Liver (tissue), 9 donors: ENCODE measurements around the gene RUNDC3A. TPM values are rescaled to one million over a fixed set of nuclear protein-coding genes. Genes with fewer than 3 reads are reported as not detected.

Experiments used
- DNase-seq: peaks from one replicate; pipeline ENCODE4 v3.0.0-alpha.2; 2017; ENCODE audit warnings: low spot score
- H3K27ac ChIP-seq, 2 donors: one replicate each; pipeline ENCODE4 v1.7.0; 2013; ENCODE audit warnings: inconsistent platforms in 2 of 2, low read length in 2 of 2, control low read depth in 1 of 2, low read depth in 1 of 2, mild to moderate bottlenecking in 1 of 2
- H3K27me3 ChIP-seq, 4 donors: one replicate each; pipeline versions ENCODE4 v1.6.1 to v1.7.0; 2013; ENCODE audit warnings: low read length in 3 of 4, inconsistent platforms in 1 of 4, mild to moderate bottlenecking in 1 of 4, moderate library complexity in 1 of 4; ENCODE audit not compliant: control insufficient read depth in 4 of 4, insufficient read depth in 4 of 4
- H3K36me3 ChIP-seq, 4 donors: one replicate each; pipeline versions ENCODE4 v1.6.1 to v1.7.0; 2013; ENCODE audit warnings: low read length in 3 of 4, mild to moderate bottlenecking in 3 of 4, low read depth in 1 of 4, moderate library complexity in 1 of 4; ENCODE audit not compliant: control insufficient read depth in 4 of 4, insufficient read depth in 3 of 4
- H3K4me1 ChIP-seq, 4 donors: one replicate each; pipeline versions ENCODE4 v1.6.1 to v1.7.0; 2013; ENCODE audit warnings: low read length in 3 of 4, mild to moderate bottlenecking in 3 of 4, moderate library complexity in 1 of 4; ENCODE audit not compliant: control insufficient read depth in 4 of 4, insufficient read depth in 4 of 4
- H3K4me3 ChIP-seq, 3 donors: one replicate each; pipeline versions ENCODE4 v1.6.1 to v1.7.0; 2013; ENCODE audit warnings: low read length in 3 of 3, control low read depth in 1 of 3, low read depth in 1 of 3, mild to moderate bottlenecking in 1 of 3
- H3K9ac ChIP-seq, 2 donors: one replicate each; pipeline ENCODE4 v1.7.0; 2013; ENCODE audit warnings: low read length in 2 of 2, mild to moderate bottlenecking in 2 of 2, moderate library complexity in 2 of 2, control low read depth in 1 of 2, low read depth in 1 of 2
- H3K9me3 ChIP-seq, 4 donors: one replicate each; pipeline versions ENCODE4 v1.6.1 to v1.7.0; 2013; ENCODE audit warnings: low read length in 3 of 4; ENCODE audit not compliant: control insufficient read depth in 4 of 4
- EGR1 ChIP-seq, 2 donors: IDR thresholded peaks; 2 replicates each; pipeline ENCODE4 v1.6.1; 2016 to 2018; ENCODE audit warnings: antibody characterized with exemption in 2 of 2, low read depth in 2 of 2
- FOXA1 ChIP-seq: IDR thresholded peaks from 2 replicates; pipeline ENCODE4 v1.6.1; 2016; ENCODE audit warnings: antibody characterized with exemption
- FOXA2 ChIP-seq: IDR thresholded peaks from 2 replicates; pipeline ENCODE4 v1.6.1; 2016; ENCODE audit warnings: antibody characterized with exemption
- GABPA ChIP-seq, 2 donors: IDR thresholded peaks in 1 of 2; conservative IDR thresholded peaks in 1 of 2; 2 replicates each; pipeline ENCODE4 v1.6.1; 2016; ENCODE audit warnings: antibody characterized with exemption in 2 of 2, mild to moderate bottlenecking in 1 of 2, moderate library complexity in 1 of 2
- HNF4A ChIP-seq, 2 donors: conservative IDR thresholded peaks; 2 replicates each; pipeline ENCODE4 v1.6.1; 2016; ENCODE audit warnings: antibody characterized with exemption in 2 of 2, mild to moderate bottlenecking in 2 of 2
- HNF4G ChIP-seq: IDR thresholded peaks from 2 replicates; pipeline ENCODE4 v1.6.1; 2016; ENCODE audit warnings: antibody characterized with exemption
- JUND ChIP-seq, 2 donors: IDR thresholded peaks; 2 replicates each; pipeline ENCODE4 v1.6.1; 2016; ENCODE audit warnings: antibody characterized with exemption in 2 of 2
- NR2F2 ChIP-seq: IDR thresholded peaks from 2 replicates; pipeline ENCODE4 v1.6.1; 2016; ENCODE audit warnings: antibody characterized with exemption
- RAD21 ChIP-seq, 2 donors: IDR thresholded peaks; 2 replicates each; pipeline ENCODE4 v1.6.1; 2016; ENCODE audit warnings: antibody characterized with exemption in 2 of 2, mild to moderate bottlenecking in 2 of 2
- RXRA ChIP-seq, 2 donors: IDR thresholded peaks; 2 replicates each; pipeline ENCODE4 v1.6.1; 2017 to 2018; ENCODE audit warnings: antibody characterized with exemption in 2 of 2, mild to moderate bottlenecking in 1 of 2
- SP1 ChIP-seq: IDR thresholded peaks from 2 replicates; pipeline ENCODE4 v1.6.1; 2018; ENCODE audit warnings: antibody characterized with exemption, mild to moderate bottlenecking
- TAF1 ChIP-seq: conservative IDR thresholded peaks from 2 replicates; pipeline ENCODE4 v1.6.1; 2016; ENCODE audit warnings: antibody characterized with exemption, mild to moderate bottlenecking
- YY1 ChIP-seq: IDR thresholded peaks from 2 replicates; pipeline ENCODE4 v1.6.1; 2016; ENCODE audit warnings: antibody characterized with exemption, mild to moderate bottlenecking
- WGBS: extraction: QIAGEN DNeasy Blood & Tissue Kit; methylation state at CpG from one replicate; pipeline ENCODE4 v1.1.7; 2013; 5-methylcytosine and 5-hydroxymethylcytosine counted together
- polyA plus RNA-seq, 2 donors: library from polyadenylated mRNA; stranded (reverse) in 1 of 2; unstranded in 1 of 2; fragments of 200-250 nt in 1 of 2; fragments of >200 nt in 1 of 2; fragmentation: Nextera tagmentation in 1 of 2; extraction: Ambion mirVana in 1 of 2; gene quantifications; one replicate each; pipeline versions ENCODE4 v1.2.1 to v1.2.3, GENCODE V29; 2013 to 2015
- total RNA-seq, 2 donors: library from RNA; depleted of rRNA; stranded (reverse); fragments of >200 nt; gene quantifications; one replicate each; pipeline ENCODE4 v1.2.3, GENCODE V29; 2014
- TF ChIP-seq, protein P1 (sequence below): IDR thresholded peaks from 2 replicates; pipeline ENCODE4 v1.6.1; 2016; ENCODE audit warnings: antibody characterized with exemption, mild to moderate bottlenecking
- TF ChIP-seq, protein P2 (sequence below): IDR thresholded peaks from 2 replicates; pipeline ENCODE4 v1.6.1; 2016; ENCODE audit warnings: antibody characterized with exemption
- TF ChIP-seq, protein P3 (sequence below): IDR thresholded peaks from 2 replicates; pipeline ENCODE4 v1.6.1; 2016; ENCODE audit warnings: antibody characterized with exemption
- TF ChIP-seq, protein P4 (sequence below): fragments of 150-350 bp; IDR thresholded peaks from 2 replicates; pipeline ENCODE4 v1.5.1; 2017; ENCODE audit warnings: improper control_type of control experiment, low read depth, low read length; ENCODE audit not compliant: missing input control
- donor health status: healthy.
- donor health status: healthy.
- donor health status: healthy.
- donor health status: healthy.
- donor health status: healthy.

RUNDC3A gene
- total and polyA plus RNA-seq, 4 donors = 0.05 to 17.0 (median 0.06) TPM; not detected in 1

DNA sequence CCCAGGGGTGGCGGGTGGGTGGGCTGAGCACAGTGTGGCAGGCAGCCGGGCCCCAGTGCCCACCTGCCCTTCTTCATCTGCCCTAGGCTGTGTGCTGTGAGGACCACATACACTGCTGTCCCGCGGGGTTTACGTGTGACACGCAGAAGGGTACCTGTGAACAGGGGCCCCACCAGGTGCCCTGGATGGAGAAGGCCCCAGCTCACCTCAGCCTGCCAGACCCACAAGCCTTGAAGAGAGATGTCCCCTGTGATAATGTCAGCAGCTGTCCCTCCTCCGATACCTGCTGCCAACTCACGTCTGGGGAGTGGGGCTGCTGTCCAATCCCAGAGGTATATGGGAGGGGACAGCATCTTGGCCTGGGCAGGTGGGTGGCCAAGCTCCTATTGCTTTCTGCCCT is 43.1 kb downstream of the RUNDC3A start:
- H3K27me3 ChIP-seq = no peaks in the 10 kb centered on the region
- H3K36me3 ChIP-seq = peaks cover 4 to 32% (median 15%) of the 10 kb centered on the region in 4 donors
- H3K9me3 ChIP-seq = no peaks in the 10 kb centered on the region
- no peak for TF ChIP-seq NR2F2
- no peak for DNase-seq
- WGBS = 94% methylated on average over 8 of the region's 8 CpGs
- no peak overlapping the region for H3K9ac ChIP-seq
- peaks cover 0 to 5% (median 0%) of the 10 kb centered on the region in 4 donors for H3K4me1 ChIP-seq
- no peak overlapping the region for H3K4me3 ChIP-seq
- no peak overlapping the region for H3K27ac ChIP-seq

DNA sequence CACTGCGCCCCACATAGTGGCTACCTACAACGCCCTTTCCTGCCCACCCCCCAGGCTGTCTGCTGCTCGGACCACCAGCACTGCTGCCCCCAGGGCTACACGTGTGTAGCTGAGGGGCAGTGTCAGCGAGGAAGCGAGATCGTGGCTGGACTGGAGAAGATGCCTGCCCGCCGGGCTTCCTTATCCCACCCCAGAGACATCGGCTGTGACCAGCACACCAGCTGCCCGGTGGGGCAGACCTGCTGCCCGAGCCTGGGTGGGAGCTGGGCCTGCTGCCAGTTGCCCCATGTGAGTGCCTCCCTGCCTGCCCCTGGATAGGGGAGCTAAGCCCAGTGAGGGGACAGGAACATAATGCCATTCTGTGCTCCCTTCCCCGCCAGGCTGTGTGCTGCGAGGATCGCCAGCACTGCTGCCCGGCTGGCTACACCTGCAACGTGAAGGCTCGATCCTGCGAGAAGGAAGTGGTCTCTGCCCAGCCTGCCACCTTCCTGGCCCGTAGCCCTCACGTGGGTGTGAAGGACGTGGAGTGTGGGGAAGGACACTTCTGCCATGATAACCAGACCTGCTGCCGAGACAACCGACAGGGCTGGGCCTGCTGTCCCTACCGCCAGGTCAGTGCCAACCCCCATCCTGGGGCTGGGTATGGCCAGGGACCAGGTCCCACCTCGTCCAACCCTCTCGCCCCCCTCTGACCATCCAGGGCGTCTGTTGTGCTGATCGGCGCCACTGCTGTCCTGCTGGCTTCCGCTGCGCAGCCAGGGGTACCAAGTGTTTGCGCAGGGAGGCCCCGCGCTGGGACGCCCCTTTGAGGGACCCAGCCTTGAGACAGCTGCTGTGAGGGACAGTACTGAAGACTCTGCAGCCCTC is 43.8 kb downstream of the RUNDC3A start:
- Histone ChIP-seq H3K36me3 (peaks cover 4 to 32% (median 15%) of the 10 kb centered on the region in 4 donors), H3K27ac (no peak overlapping the region), H3K9ac (no peak overlapping the region), H3K27me3 (no peaks in the 10 kb centered on the region), H3K4me1 (peaks cover 0 to 5% (median 0%) of the 10 kb centered on the region in 4 donors), H3K9me3 (no peaks in the 10 kb centered on the region), H3K4me3 (no peak overlapping the region)
- DNase-seq = no peak
- 93% methylated on average over 36 of the region's 36 CpGs for WGBS
- TF ChIP-seq JUND (IDR thresholded peaks at IDR 0.05) = no peak
- no peak for TF ChIP-seq SP1
- TF ChIP-seq HNF4A (conservative IDR thresholded peaks at IDR 0.05) = no peak
- TF ChIP-seq TAF1 = no peak
- no peak for TF ChIP-seq GABPA (IDR thresholded peaks at IDR 0.05 in 1 of 2, conservative IDR thresholded peaks at IDR 0.05 in 1 of 2)
- no peak for TF ChIP-seq YY1
- no peak for TF ChIP-seq HNF4G
- TF ChIP-seq, protein P1, sequence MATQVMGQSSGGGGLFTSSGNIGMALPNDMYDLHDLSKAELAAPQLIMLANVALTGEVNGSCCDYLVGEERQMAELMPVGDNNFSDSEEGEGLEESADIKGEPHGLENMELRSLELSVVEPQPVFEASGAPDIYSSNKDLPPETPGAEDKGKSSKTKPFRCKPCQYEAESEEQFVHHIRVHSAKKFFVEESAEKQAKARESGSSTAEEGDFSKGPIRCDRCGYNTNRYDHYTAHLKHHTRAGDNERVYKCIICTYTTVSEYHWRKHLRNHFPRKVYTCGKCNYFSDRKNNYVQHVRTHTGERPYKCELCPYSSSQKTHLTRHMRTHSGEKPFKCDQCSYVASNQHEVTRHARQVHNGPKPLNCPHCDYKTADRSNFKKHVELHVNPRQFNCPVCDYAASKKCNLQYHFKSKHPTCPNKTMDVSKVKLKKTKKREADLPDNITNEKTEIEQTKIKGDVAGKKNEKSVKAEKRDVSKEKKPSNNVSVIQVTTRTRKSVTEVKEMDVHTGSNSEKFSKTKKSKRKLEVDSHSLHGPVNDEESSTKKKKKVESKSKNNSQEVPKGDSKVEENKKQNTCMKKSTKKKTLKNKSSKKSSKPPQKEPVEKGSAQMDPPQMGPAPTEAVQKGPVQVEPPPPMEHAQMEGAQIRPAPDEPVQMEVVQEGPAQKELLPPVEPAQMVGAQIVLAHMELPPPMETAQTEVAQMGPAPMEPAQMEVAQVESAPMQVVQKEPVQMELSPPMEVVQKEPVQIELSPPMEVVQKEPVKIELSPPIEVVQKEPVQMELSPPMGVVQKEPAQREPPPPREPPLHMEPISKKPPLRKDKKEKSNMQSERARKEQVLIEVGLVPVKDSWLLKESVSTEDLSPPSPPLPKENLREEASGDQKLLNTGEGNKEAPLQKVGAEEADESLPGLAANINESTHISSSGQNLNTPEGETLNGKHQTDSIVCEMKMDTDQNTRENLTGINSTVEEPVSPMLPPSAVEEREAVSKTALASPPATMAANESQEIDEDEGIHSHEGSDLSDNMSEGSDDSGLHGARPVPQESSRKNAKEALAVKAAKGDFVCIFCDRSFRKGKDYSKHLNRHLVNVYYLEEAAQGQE = no peak
- no peak for TF ChIP-seq FOXA1
- no peak for TF ChIP-seq EGR1 (IDR thresholded peaks at IDR 0.05; ENCODE audit: low read depth in 2 of 2)
- no peak for TF ChIP-seq NR2F2
- TF ChIP-seq, protein P2, sequence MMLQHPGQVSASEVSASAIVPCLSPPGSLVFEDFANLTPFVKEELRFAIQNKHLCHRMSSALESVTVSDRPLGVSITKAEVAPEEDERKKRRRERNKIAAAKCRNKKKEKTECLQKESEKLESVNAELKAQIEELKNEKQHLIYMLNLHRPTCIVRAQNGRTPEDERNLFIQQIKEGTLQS = no peak
- no peak for TF ChIP-seq FOXA2
- TF ChIP-seq, protein P3, sequence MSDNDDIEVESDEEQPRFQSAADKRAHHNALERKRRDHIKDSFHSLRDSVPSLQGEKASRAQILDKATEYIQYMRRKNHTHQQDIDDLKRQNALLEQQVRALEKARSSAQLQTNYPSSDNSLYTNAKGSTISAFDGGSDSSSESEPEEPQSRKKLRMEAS = no peak
- TF ChIP-seq RAD21 (IDR thresholded peaks at IDR 0.05) = no peak
- TF ChIP-seq, protein P4, sequence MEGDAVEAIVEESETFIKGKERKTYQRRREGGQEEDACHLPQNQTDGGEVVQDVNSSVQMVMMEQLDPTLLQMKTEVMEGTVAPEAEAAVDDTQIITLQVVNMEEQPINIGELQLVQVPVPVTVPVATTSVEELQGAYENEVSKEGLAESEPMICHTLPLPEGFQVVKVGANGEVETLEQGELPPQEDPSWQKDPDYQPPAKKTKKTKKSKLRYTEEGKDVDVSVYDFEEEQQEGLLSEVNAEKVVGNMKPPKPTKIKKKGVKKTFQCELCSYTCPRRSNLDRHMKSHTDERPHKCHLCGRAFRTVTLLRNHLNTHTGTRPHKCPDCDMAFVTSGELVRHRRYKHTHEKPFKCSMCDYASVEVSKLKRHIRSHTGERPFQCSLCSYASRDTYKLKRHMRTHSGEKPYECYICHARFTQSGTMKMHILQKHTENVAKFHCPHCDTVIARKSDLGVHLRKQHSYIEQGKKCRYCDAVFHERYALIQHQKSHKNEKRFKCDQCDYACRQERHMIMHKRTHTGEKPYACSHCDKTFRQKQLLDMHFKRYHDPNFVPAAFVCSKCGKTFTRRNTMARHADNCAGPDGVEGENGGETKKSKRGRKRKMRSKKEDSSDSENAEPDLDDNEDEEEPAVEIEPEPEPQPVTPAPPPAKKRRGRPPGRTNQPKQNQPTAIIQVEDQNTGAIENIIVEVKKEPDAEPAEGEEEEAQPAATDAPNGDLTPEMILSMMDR = no peak
- TF ChIP-seq RXRA (IDR thresholded peaks at IDR 0.05) = no peak
